Glutamatergic neuron (in vitro differentiated cells): Measurements from ENCODE around the gene ZBTB7C. TPM values are rescaled to one million over a fixed set of nuclear protein-coding genes. Genes with fewer than 3 reads are reported as not detected.

Experiments
- DNase-seq: peaks from one replicate; pipeline ENCODE4 v3.0.0; 2022
- H3K27ac Mint-ChIP-seq: one replicate; pipeline ENCODE4 v1.8.0; 2020; ENCODE audit warnings: mild to moderate bottlenecking, mixed read lengths, inconsistent platforms; ENCODE audit not compliant: unreplicated experiment
- H3K27me3 Mint-ChIP-seq: one replicate; pipeline ENCODE4 v1.8.0; 2020; ENCODE audit warnings: mild to moderate bottlenecking, moderate library complexity, mixed read lengths, inconsistent platforms; ENCODE audit not compliant: unreplicated experiment
- H3K36me3 Mint-ChIP-seq: one replicate; pipeline ENCODE4 v1.8.0; 2020; ENCODE audit warnings: mild to moderate bottlenecking, mixed read lengths, inconsistent platforms; ENCODE audit not compliant: unreplicated experiment
- H3K4me1 Mint-ChIP-seq: one replicate; pipeline ENCODE4 v1.8.0; 2020; ENCODE audit warnings: mild to moderate bottlenecking, low read depth, mixed read lengths, inconsistent platforms; ENCODE audit not compliant: unreplicated experiment
- H3K4me3 Mint-ChIP-seq: one replicate; pipeline ENCODE4 v1.8.0; 2020; ENCODE audit warnings: mild to moderate bottlenecking, mixed read lengths, inconsistent platforms; ENCODE audit not compliant: unreplicated experiment
- H3K9me3 Mint-ChIP-seq: one replicate; pipeline ENCODE4 v1.8.0; 2020; ENCODE audit warnings: mild to moderate bottlenecking, moderate library complexity, mixed read lengths, inconsistent platforms; ENCODE audit not compliant: unreplicated experiment
- total RNA-seq: library from RNA; stranded (reverse); fragmentation: NEBNext Ultra II Directional; extraction: Animal tissue kit (Norgen Biotek cat#: 25700); gene quantifications from one replicate; pipeline ENCODE4 v1.2.1, GENCODE V29; 2021; ENCODE audit not compliant: unreplicated experiment
- TF ChIP-seq, protein P1 (sequence below): fragments of 200-600 bp; sonication (generic); IDR thresholded peaks from one replicate; pipeline ENCODE4 v1.5.0; 2021; ENCODE audit not compliant: partially characterized antibody, unreplicated experiment

The ZBTB7C gene
- total RNA-seq, 1 donor from 2014 or later, result 10.6 TPM

DNA sequence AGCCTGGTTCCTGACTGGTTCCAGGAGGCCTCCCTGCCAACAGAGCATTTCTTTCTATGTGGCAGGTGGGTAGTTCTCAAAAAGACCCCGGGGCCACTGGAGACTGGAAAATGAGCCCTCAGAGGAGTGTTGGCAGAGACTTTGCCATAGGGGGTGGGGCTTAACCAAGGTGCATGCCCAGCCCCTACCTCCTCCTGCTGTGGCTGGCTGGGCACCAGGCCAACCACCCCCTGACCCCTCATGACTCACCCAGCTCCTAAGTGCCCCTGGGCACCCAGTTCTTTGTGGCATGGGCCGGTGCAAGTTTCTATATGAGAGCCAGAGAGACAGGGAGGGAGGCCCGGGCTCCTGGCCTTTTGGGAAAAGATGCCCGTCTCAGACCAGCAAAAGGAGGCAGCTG is 380.5 kb downstream of the ZBTB7C start:
- Mint-ChIP-seq H3K4me1 (peaks cover 10% of the 10 kb centered on the region), H3K36me3 (no peaks in the 10 kb centered on the region), H3K9me3 (peaks cover 4% of the 10 kb centered on the region)

DNA sequence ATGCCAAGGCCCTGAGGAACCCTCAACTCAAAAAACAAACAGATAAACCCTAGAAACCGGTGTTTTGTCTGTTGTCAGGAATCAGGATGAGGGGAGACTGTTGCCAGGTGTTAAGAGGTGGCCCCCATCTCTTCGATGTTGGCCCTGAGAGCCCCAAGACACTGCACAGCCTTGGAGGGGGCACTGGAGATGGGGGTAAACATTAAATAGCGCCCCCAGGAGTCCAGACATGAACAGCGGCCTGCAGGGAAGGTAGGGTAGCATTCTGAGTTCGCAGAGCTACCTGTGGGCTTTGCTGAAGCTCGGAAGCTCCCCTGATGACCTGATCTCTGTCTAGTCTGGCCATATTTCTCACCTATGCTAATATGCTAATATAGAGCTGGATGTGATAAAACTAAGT is 381.1 kb downstream of the ZBTB7C start:
- TF ChIP-seq, protein P1, sequence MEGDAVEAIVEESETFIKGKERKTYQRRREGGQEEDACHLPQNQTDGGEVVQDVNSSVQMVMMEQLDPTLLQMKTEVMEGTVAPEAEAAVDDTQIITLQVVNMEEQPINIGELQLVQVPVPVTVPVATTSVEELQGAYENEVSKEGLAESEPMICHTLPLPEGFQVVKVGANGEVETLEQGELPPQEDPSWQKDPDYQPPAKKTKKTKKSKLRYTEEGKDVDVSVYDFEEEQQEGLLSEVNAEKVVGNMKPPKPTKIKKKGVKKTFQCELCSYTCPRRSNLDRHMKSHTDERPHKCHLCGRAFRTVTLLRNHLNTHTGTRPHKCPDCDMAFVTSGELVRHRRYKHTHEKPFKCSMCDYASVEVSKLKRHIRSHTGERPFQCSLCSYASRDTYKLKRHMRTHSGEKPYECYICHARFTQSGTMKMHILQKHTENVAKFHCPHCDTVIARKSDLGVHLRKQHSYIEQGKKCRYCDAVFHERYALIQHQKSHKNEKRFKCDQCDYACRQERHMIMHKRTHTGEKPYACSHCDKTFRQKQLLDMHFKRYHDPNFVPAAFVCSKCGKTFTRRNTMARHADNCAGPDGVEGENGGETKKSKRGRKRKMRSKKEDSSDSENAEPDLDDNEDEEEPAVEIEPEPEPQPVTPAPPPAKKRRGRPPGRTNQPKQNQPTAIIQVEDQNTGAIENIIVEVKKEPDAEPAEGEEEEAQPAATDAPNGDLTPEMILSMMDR, result no peak
- Mint-ChIP-seq H3K9me3 (peaks cover 5% of the 10 kb centered on the region), H3K27ac (no peak overlapping the region), H3K27me3 (peaks cover under 1% of the 10 kb centered on the region), H3K4me1 (peaks cover 16% of the 10 kb centered on the region), H3K36me3 (no peaks in the 10 kb centered on the region), H3K4me3 (no peak overlapping the region)
- no peak for DNase-seq

More for the DNA sequence above, 380.5 kb downstream of the ZBTB7C start:
- H3K4me3 Mint-ChIP-seq, result no peak overlapping the region
- no peaks in the 10 kb centered on the region for H3K27me3 Mint-ChIP-seq
- TF ChIP-seq, protein P1, result no peak
- DNase-seq, result no peak
- H3K27ac Mint-ChIP-seq, result no peak overlapping the region

DNA sequence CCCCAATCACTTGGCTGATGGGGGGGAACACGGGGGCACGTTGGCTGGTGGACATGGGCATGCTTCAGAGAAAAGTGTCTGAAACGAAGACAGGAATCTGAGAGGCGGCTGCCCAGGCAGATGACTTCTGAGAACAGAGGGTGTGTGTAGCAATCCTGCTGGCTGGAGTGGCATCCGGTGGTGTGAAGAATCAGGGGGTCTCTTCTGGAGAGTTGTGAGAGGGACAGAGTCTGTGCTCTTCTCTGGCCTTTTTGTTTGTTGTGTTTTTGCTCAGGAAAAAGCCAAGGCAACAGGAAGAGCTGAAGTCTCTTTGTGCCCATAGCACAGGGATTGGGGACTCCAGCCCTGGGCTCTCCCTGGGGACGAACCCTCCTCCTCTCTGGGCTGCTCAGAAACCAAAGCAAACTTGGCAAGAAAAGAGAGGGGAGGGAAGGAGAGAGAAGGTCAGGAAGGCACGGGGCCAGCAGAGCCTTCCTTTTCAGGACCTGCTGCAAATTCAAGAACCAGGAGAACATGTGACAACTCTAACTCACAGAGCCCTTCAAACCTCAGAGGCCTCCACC is 381.7 kb downstream of the ZBTB7C start:
- Mint-ChIP-seq H3K9me3 (peaks cover 9% of the 10 kb centered on the region), H3K27me3 (peaks cover 1% of the 10 kb centered on the region), H3K4me1 (peaks cover 22% of the 10 kb centered on the region), H3K36me3 (no peaks in the 10 kb centered on the region), H3K4me3 (no peak overlapping the region), H3K27ac (no peak overlapping the region)
- TF ChIP-seq, protein P1, result no peak
- no peak for DNase-seq

DNA sequence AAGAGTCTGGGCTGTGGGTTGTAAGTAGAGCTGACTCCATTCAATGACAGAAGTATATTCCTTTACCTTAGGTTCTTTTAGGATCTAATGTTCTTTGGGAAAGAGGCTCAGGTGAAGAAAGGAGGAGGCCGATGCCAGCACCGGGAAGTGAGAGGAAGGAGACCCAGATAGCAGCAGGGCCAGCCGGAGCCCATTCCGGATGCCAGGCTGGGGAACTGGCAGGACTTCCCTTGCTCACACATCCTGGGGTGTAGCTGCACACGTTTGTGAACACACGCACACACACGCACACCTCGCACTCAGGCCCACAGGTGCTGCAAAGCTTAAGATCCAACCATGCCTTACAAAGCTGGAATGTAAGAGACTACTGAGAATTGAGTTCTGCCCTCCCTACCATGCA is 383.0 kb downstream of the ZBTB7C start:
- TF ChIP-seq, protein P1, result no peak
- H3K4me3 Mint-ChIP-seq, result no peak overlapping the region
- H3K36me3 Mint-ChIP-seq, result no peaks in the 10 kb centered on the region
- DNase-seq, result no peak
- peaks cover 1% of the 10 kb centered on the region for H3K27me3 Mint-ChIP-seq
- peaks cover 24% of the 10 kb centered on the region for H3K4me1 Mint-ChIP-seq
- no peak overlapping the region for H3K27ac Mint-ChIP-seq
- H3K9me3 Mint-ChIP-seq, result peaks cover 9% of the 10 kb centered on the region

DNA sequence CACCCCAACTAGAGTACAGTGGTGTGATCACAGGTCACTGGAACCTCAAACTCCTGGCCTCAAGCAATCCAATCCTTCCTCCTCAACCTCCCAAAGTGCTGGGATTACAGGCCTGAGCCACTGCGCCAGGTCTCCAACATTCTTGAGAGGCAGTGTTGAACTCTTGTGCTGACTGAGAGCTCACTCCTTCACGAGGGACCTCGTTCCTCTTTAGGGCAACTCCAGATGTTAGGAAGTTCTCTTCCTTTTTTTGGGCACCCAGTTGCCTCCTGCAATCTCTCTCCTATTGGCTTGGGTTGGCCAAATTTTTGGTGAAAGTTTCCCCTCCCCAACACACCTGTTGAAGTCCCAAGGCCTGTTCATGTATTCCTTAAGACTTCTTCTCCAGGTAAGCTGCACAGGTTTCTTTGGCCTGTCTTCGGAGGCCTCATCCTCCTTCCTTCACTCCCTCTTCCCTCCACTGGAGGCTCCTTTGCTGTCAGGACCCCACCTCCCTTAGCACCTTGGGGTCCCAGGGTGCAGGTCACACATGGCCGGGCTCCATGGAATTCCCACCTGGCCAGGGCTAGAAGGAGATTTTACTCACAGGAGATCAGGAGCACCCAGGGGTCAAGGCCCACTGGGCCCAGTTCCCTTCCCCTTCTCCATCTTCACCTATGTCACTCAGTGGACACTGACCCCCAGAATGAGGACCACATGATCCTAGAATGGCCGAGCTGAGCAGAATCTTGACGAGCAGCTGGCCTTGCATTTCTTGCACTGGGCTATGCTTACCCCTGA is 384.1 kb downstream of the ZBTB7C start:
- no peak overlapping the region for H3K4me3 Mint-ChIP-seq
- peaks cover 24% of the 10 kb centered on the region for H3K4me1 Mint-ChIP-seq
- H3K36me3 Mint-ChIP-seq, result no peaks in the 10 kb centered on the region
- peaks cover 9% of the 10 kb centered on the region for H3K9me3 Mint-ChIP-seq
- no peak overlapping the region for H3K27ac Mint-ChIP-seq
- TF ChIP-seq, protein P1, result no peak
- peaks cover 2% of the 10 kb centered on the region for H3K27me3 Mint-ChIP-seq
- no peak for DNase-seq
